HG03439 (cell line): Measurements from ENCODE around the gene TMEM271.
"Not testable (repeated sequence)": the region's sequence is repeated elsewhere in the genome, so short reads cannot be mapped to it uniquely, and the experiment has no call there.

Experiments used
- ATAC-seq: cut with Tn5 transposase; IDR thresholded peaks from one replicate; pipeline ENCODE4 v1.9.1; 2021; ENCODE audit warnings: mild to moderate bottlenecking, moderate library complexity; ENCODE audit not compliant: unreplicated experiment

The TMEM271 gene

GRCh38 chr4:566508-567295, 9.4 kb downstream of the TMEM271 start:
- no peak for ATAC-seq

GRCh38 chr4:566035-566434, 10.1 kb downstream of the TMEM271 start:
- ATAC-seq, result no peak

GRCh38 chr4:565614-566013, 10.5 kb downstream of the TMEM271 start:
- not testable (repeated sequence) for ATAC-seq

GRCh38 chr4:562458-562857, 13.6 kb downstream of the TMEM271 start:
- ATAC-seq, result not testable (repeated sequence)

GRCh38 chr4:561426-561825, 14.7 kb downstream of the TMEM271 start:
- no peak for ATAC-seq

- no peak for ATAC-seq
Observed at GRCh38 chr4:560731-561291, 15.3 kb downstream of the TMEM271 start.

- ATAC-seq, result no peak
Observed at GRCh38 chr4:560061-560460, 16.0 kb downstream of the TMEM271 start.

GRCh38 chr4:555566-556275, 20.4 kb downstream of the TMEM271 start:
- no peak for ATAC-seq

- ATAC-seq, result not testable (repeated sequence)
Observed at GRCh38 chr4:554793-555320, 21.2 kb downstream of the TMEM271 start.

GRCh38 chr4:552019-552418, 24.1 kb downstream of the TMEM271 start:
- ATAC-seq, result no peak

GRCh38 chr4:550268-550667, 25.8 kb downstream of the TMEM271 start:
- not testable (repeated sequence) for ATAC-seq

GRCh38 chr4:548976-549375, 27.1 kb downstream of the TMEM271 start:
- no peak for ATAC-seq

GRCh38 chr4:545612-546011, 30.5 kb downstream of the TMEM271 start:
- ATAC-seq, result no peak

GRCh38 chr4:544386-545105, 31.5 kb downstream of the TMEM271 start:
- ATAC-seq, result no peak

GRCh38 chr4:541271-541670, 34.8 kb downstream of the TMEM271 start:
- no peak for ATAC-seq

- ATAC-seq, result no peak
Observed at GRCh38 chr4:538542-539142, 37.5 kb downstream of the TMEM271 start.

- no peak for ATAC-seq
Observed at GRCh38 chr4:537436-538264, 38.4 kb downstream of the TMEM271 start.

GRCh38 chr4:536351-536972, 39.6 kb downstream of the TMEM271 start:
- ATAC-seq, result no peak

GRCh38 chr4:535924-536281, 40.2 kb downstream of the TMEM271 start:
- no peak for ATAC-seq
